Suprapubic skin (tissue), 4 donors: ENCODE measurements around the gene ANKRD66.

ENCODE experiments used
- POLR2A ChIP-seq, 2 donors: fragments of 450-650 bp; IDR thresholded peaks; one replicate each; pipeline ENCODE4 v1.6.1; 2017; ENCODE audit warnings: antibody characterized with exemption in 2 of 2, mild to moderate bottlenecking in 2 of 2, moderate library complexity in 2 of 2
- POLR2AphosphoS5 ChIP-seq, 3 donors: sonication (generic); formaldehyde crosslinking; IDR thresholded peaks; one replicate each; pipeline ENCODE4 v1.6.1; 2017; ENCODE audit warnings: antibody characterized with exemption in 3 of 3
- TF ChIP-seq, protein P1 (sequence below), 2 donors: fragments of 200-600 bp in 1 of 2; fragments of 450-650 bp in 1 of 2; sonication (generic) in 1 of 2; IDR thresholded peaks; one replicate each; pipeline ENCODE4 v1.5.1; 2016 to 2019; ENCODE audit warnings: antibody characterized with exemption in 2 of 2, mild to moderate bottlenecking in 1 of 2, moderate library complexity in 1 of 2

DNA sequence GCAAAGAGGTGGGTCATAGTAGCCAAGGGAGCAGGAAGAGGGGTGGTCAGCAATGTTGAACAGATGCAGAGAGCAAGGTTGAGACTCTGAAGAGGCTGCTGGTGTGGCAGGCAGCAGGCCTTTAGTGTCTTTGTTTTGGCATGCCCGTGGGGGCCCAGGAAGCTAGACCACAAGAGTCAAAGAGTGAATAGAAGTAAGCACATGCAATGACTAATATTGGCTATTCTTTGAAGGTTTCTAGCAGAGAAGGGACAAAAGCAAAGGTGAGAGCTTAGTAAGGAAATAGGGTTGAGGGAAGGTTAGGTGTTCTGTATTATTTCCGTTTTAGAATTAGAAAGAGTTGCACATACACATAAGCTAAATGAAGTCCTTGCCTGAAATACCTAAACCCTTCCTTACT lies 40.3 kb upstream of the ANKRD66 start:
- TF ChIP-seq, protein P1, sequence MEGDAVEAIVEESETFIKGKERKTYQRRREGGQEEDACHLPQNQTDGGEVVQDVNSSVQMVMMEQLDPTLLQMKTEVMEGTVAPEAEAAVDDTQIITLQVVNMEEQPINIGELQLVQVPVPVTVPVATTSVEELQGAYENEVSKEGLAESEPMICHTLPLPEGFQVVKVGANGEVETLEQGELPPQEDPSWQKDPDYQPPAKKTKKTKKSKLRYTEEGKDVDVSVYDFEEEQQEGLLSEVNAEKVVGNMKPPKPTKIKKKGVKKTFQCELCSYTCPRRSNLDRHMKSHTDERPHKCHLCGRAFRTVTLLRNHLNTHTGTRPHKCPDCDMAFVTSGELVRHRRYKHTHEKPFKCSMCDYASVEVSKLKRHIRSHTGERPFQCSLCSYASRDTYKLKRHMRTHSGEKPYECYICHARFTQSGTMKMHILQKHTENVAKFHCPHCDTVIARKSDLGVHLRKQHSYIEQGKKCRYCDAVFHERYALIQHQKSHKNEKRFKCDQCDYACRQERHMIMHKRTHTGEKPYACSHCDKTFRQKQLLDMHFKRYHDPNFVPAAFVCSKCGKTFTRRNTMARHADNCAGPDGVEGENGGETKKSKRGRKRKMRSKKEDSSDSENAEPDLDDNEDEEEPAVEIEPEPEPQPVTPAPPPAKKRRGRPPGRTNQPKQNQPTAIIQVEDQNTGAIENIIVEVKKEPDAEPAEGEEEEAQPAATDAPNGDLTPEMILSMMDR (IDR thresholded peaks at IDR 0.05): no peak
- TF ChIP-seq POLR2AphosphoS5 (IDR thresholded peaks at IDR 0.05) (no peak), POLR2A (IDR thresholded peaks at IDR 0.05) (no peak)
